GM19324 (cell line): ENCODE results near the gene MOB1A.
A peak's percentile ranks its signal among the peaks of the same experiment; 100 is the strongest.
"Not testable (repeated sequence)": the region's sequence is repeated elsewhere in the genome, so short reads cannot be mapped to it uniquely, and the experiment has no call there.

Source experiments
- ATAC-seq: cut with Tn5 transposase; IDR thresholded peaks from one replicate; pipeline ENCODE4 v1.9.1; 2021; ENCODE audit warnings: mild to moderate bottlenecking, moderate library complexity; ENCODE audit not compliant: unreplicated experiment, low FRiP score

The MOB1A gene

GRCh38 chr2:74149570-74150319, 28.9 kb downstream of the MOB1A start:
- ATAC-seq = no peak

- ATAC-seq = no peak
These were observed 29.5 kb downstream of the MOB1A start for GRCh38 chr2:74149247-74149525.

GRCh38 chr2:74148457-74149246, 30.0 kb downstream of the MOB1A start:
- ATAC-seq = no peak

- peak; percentile 92 for ATAC-seq
These were observed 30.8 kb downstream of the MOB1A start, which contains the start of gene BOLA3 for GRCh38 chr2:74147727-74148456. Gene BOLA3, minus strand, starts transcription at chr2:74147912. Its CDS starts 38 bp downstream, at chr2:74147874.

- no peak for ATAC-seq
These were observed 31.6 kb downstream of the MOB1A start for GRCh38 chr2:74146929-74147726.

GRCh38 chr2:74142340-74142739, 36.3 kb downstream of the MOB1A start:
- no peak for ATAC-seq

GRCh38 chr2:74138600-74139323, 39.9 kb downstream of the MOB1A start:
- no peak for ATAC-seq

GRCh38 chr2:74137651-74138599, 40.8 kb downstream of the MOB1A start:
- ATAC-seq = no peak

- ATAC-seq = no peak
These were observed 46.8 kb downstream of the MOB1A start for GRCh38 chr2:74131901-74132300.

GRCh38 chr2:74130211-74130995, 48.3 kb downstream of the MOB1A start:
- no peak for ATAC-seq

- ATAC-seq = no peak
These were observed 50.5 kb downstream of the MOB1A start for GRCh38 chr2:74128206-74128605.

- not testable (repeated sequence) for ATAC-seq
These were observed 54.7 kb downstream of the MOB1A start for GRCh38 chr2:74123955-74124354.

- ATAC-seq = not testable (repeated sequence)
These were observed 56.8 kb downstream of the MOB1A start for GRCh38 chr2:74121846-74122245.

GRCh38 chr2:74119912-74120825, 58.5 kb downstream of the MOB1A start:
- ATAC-seq = peak; percentile 97

GRCh38 chr2:74119339-74119738, 59.3 kb downstream of the MOB1A start:
- no peak for ATAC-seq

GRCh38 chr2:74111380-74111779, 67.3 kb downstream of the MOB1A start:
- no peak for ATAC-seq

- no peak for ATAC-seq
These were observed 68.1 kb downstream of the MOB1A start for GRCh38 chr2:74110537-74110936.
